Breast epithelium (tissue), 3 donors: Measurements from ENCODE around the gene PRIM1.

ENCODE experiments used
- POLR2A ChIP-seq: fragments of 450-650 bp; IDR thresholded peaks from one replicate; pipeline ENCODE4 v1.6.1; 2016; ENCODE audit warnings: antibody characterized with exemption, mild to moderate bottlenecking, moderate library complexity
- POLR2AphosphoS5 ChIP-seq, 3 donors: sonication (generic); formaldehyde crosslinking; IDR thresholded peaks; one replicate each; pipeline ENCODE4 v1.6.1; 2017; ENCODE audit warnings: antibody characterized with exemption in 3 of 3
- TF ChIP-seq, protein P1 (sequence below), 3 donors: fragments of 450-650 bp; IDR thresholded peaks; one replicate each; pipeline ENCODE4 v1.5.1; 2016 to 2017; ENCODE audit warnings: antibody characterized with exemption in 3 of 3, mild to moderate bottlenecking in 3 of 3, moderate library complexity in 3 of 3

GRCh38 chr12:56792678-56793077 is 40.6 kb upstream of the PRIM1 start:
- TF ChIP-seq, protein P1, sequence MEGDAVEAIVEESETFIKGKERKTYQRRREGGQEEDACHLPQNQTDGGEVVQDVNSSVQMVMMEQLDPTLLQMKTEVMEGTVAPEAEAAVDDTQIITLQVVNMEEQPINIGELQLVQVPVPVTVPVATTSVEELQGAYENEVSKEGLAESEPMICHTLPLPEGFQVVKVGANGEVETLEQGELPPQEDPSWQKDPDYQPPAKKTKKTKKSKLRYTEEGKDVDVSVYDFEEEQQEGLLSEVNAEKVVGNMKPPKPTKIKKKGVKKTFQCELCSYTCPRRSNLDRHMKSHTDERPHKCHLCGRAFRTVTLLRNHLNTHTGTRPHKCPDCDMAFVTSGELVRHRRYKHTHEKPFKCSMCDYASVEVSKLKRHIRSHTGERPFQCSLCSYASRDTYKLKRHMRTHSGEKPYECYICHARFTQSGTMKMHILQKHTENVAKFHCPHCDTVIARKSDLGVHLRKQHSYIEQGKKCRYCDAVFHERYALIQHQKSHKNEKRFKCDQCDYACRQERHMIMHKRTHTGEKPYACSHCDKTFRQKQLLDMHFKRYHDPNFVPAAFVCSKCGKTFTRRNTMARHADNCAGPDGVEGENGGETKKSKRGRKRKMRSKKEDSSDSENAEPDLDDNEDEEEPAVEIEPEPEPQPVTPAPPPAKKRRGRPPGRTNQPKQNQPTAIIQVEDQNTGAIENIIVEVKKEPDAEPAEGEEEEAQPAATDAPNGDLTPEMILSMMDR (IDR thresholded peaks at IDR 0.05) = no peak
- TF ChIP-seq POLR2AphosphoS5 (IDR thresholded peaks at IDR 0.05) (no peak), POLR2A (no peak)
